ENCODE data around the gene E2F4. TPM values are rescaled to one million over a fixed set of nuclear protein-coding genes. Genes with fewer than 3 reads are reported as not detected.

E2F4 gene
- total and polyA plus RNA-seq, 2 of the 8 experiments (the other 6 are each of a cell fraction or from before 2014, with no cell fraction given) = 79.9 to 157 TPM

- WGBS, 2 experiments (ENCODE audit: extremely low coverage in 1 of 2, insufficient coverage in 1 of 2, insufficient read length in 1 of 2, insufficient replicate concordance in 2 of 2, low coverage in 1 of 2, low lambda C conversion rate in 2 of 2, missing lambda C conversion rate in 1 of 2) = 90% methylated on average over 3 of the region's 3 CpGs; no CpG with 5 or more reads in 1 of the 2 experiments
- no peak for FAIRE-seq
- H4K91ac ChIP-seq (replicated peaks; ENCODE audit: insufficient read length, low read length) = no peak overlapping the region
- H3K4ac ChIP-seq (replicated peaks; ENCODE audit: insufficient read length, low read depth, low read length) = no peak overlapping the region
- H3K79me1 ChIP-seq (ENCODE audit: low read depth, low read length) = no peaks in the 10 kb centered on the region
- peaks cover 0 to 13% of the 10 kb centered on the region in 2 experiments; a peak in 2 of 4 replicates for H3K79me2 ChIP-seq (ENCODE audit: control insufficient read depth in 1 of 2, insufficient read depth in 2 of 2, low read length in 2 of 2)
- no peak for DNase-seq (ENCODE audit: low read depth in 1 of 2, low spot score in 2 of 2)
- no peak overlapping the region for H2AFZ ChIP-seq (ENCODE audit: low read length)
- no peak overlapping the region for H4K5ac ChIP-seq (ENCODE audit: insufficient read length, low read depth, low read length)
- H3K4me1 ChIP-seq (replicated peaks in 1 of 4; ENCODE audit: control insufficient read depth in 3 of 4, insufficient read depth in 4 of 4, low read length in 3 of 4) = peaks cover 0 to 6% (median 3%) of the 10 kb centered on the region in 4 experiments; a peak in 3 of 7 replicates
- H3K23ac ChIP-seq (ENCODE audit: insufficient read length) = no peak overlapping the region
- POLR2A ChIA-PET (ENCODE audit: partially characterized antibody) = interaction anchor here (0.8 to 2.0 kb wide), 5 partner anchors 14 to 104 kb away, joined by 3 to 5 read pairs (median 3); partner anchors contain the start of gene ELMO3
- peaks cover 2 to 8% (median 7%) of the 10 kb centered on the region in 4 experiments; a peak in 5 of 8 replicates for H3K36me3 ChIP-seq (ENCODE audit: control insufficient read depth in 2 of 4, insufficient read depth in 4 of 4, low read length in 3 of 4)
- H3K4me2 ChIP-seq (ENCODE audit: insufficient read depth in 1 of 2, low read depth in 2 of 2, low read length in 2 of 2) = no peak overlapping the region
- no peak overlapping the region for H2BK120ac ChIP-seq (replicated peaks; ENCODE audit: low read depth, low read length)
- no peak overlapping the region for H2BK5ac ChIP-seq (ENCODE audit: low read depth, low read length)
- no peak overlapping the region for H3K14ac ChIP-seq (ENCODE audit: insufficient read length)
- H3K27me3 ChIP-seq (replicated peaks in 1 of 4; ENCODE audit: control insufficient read depth in 3 of 4, extremely low read depth in 1 of 4, insufficient read depth in 3 of 4, low read length in 3 of 4) = peaks cover 0 to 2% (median 0%) of the 10 kb centered on the region in 4 experiments; a peak in 4 of 7 replicates
- no peak overlapping the region for H2AK5ac ChIP-seq (ENCODE audit: low read depth, low read length)
- H3K18ac ChIP-seq (ENCODE audit: extremely low read depth, low read length) = no peak overlapping the region
- H2BK12ac ChIP-seq (ENCODE audit: low read depth, low read length) = no peak overlapping the region
- H3K27ac ChIP-seq (ENCODE audit: low read depth, low read length) = no peak overlapping the region
- H2BK15ac ChIP-seq (ENCODE audit: low read length) = no peak overlapping the region
- CTCF ChIA-PET (ENCODE audit: partially characterized antibody) = interaction anchor here (0.8 to 2.4 kb wide), 8 partner anchors 11 to 298 kb away, joined by 3 to 7 read pairs (median 3); partner anchors contain the start of genes E2F4 and FHOD1
- no peak overlapping the region for H3K4me3 ChIP-seq (ENCODE audit: extremely low read depth in 1 of 4, insufficient read depth in 2 of 4, low read depth in 3 of 4, low read length in 4 of 4)
- peaks cover 3 to 4% of the 10 kb centered on the region in 2 experiments for H4K20me1 ChIP-seq (replicated peaks in 1 of 2; ENCODE audit: control insufficient read depth in 1 of 2, insufficient read depth in 2 of 2, low read length in 2 of 2)
- H3K9me3 ChIP-seq (ENCODE audit: insufficient read depth in 2 of 2, low read depth in 1 of 2, low read length in 1 of 2) = no peaks in the 10 kb centered on the region
- no peak overlapping the region for H3K56ac ChIP-seq (replicated peaks; ENCODE audit: insufficient read length, low read depth, low read length)
- H2BK20ac ChIP-seq (ENCODE audit: low read length) = no peak overlapping the region
- H4K8ac ChIP-seq (ENCODE audit: extremely low read depth, insufficient read depth, low read length) = no peak overlapping the region
- no peak overlapping the region for H3K9ac ChIP-seq (replicated peaks in 1 of 4; ENCODE audit: extremely low read depth in 1 of 4, low read depth in 3 of 4, low read length in 3 of 4)
- H3K23me2 ChIP-seq (ENCODE audit: low read depth, low read length) = peaks cover 5% of the 10 kb centered on the region
- TF ChIP-seq PHF8 (conservative IDR thresholded peaks at IDR 0.05; ENCODE audit: low read depth, low read length) = no peak
- no peak for TF ChIP-seq JUND (IDR thresholded peaks at IDR 0.05; ENCODE audit: low read length)
- no peak for TF ChIP-seq TBP (IDR thresholded peaks at IDR 0.05; ENCODE audit: low read depth, low read length)
- no peak for TF ChIP-seq RNF2 (IDR thresholded peaks at IDR 0.05; ENCODE audit: borderline replicate concordance, low read depth, low read length, missing control alignments, poor library complexity, severe bottlenecking)
- TF ChIP-seq YY1 (IDR thresholded peaks at IDR 0.05; ENCODE audit: low read depth, low read length) = no peak
- TF ChIP-seq SAP30 (IDR thresholded peaks at IDR 0.05; ENCODE audit: insufficient read depth, insufficient replicate concordance, low read length) = no peak
- TF ChIP-seq MAFK (IDR thresholded peaks at IDR 0.05; ENCODE audit: low read depth, low read length) = no peak
- no peak for TF ChIP-seq CBX5 (IDR thresholded peaks at IDR 0.05; ENCODE audit: low read depth, low read length)
- no peak for TF ChIP-seq CHD1 (IDR thresholded peaks at IDR 0.05; ENCODE audit: low read depth, low read length)
- TF ChIP-seq SP4 (IDR thresholded peaks at IDR 0.05; ENCODE audit: low read length) = no peak
- no peak for TF ChIP-seq RBBP5 (IDR thresholded peaks at IDR 0.05; ENCODE audit: borderline replicate concordance, low read depth, low read length)
- TF ChIP-seq KDM4A (IDR thresholded peaks at IDR 0.05; ENCODE audit: low read depth, low read length, severe bottlenecking) = no peak
- TF ChIP-seq EP300 (IDR thresholded peaks at IDR 0.05; ENCODE audit: borderline replicate concordance in 1 of 2, low read depth in 2 of 2, low read length in 2 of 2) = no peak
These were observed 32.0 kb downstream of the E2F4 start for GRCh38 chr16:67223992-67224391.
